K562 (cell line): Measurements from ENCODE around the gene EXTL1. TPM values are rescaled to one million over a fixed set of nuclear protein-coding genes. Genes with fewer than 3 reads are reported as not detected.

ENCODE experiments used
- HDGF ChIP-seq: fragments of 450-650 bp; IDR thresholded peaks from 2 replicates; pipeline ENCODE4 v1.6.1; 2016
- ILF3 ChIP-seq: fragments of 450-650 bp; IDR thresholded peaks from 2 replicates; pipeline ENCODE4 v1.6.1; 2018; ENCODE audit warnings: antibody characterized with exemption, mild to moderate bottlenecking, moderate library complexity, borderline replicate concordance
- MAZ ChIP-seq, 2 experiments: fragments of 450-650 bp in 1 of 2; sonication (generic) in 1 of 2; formaldehyde crosslinking; IDR thresholded peaks in 1 of 2; conservative IDR thresholded peaks in 1 of 2; 2 replicates each; pipeline versions ENCODE4 v1.4.0 to v1.5.0; 2020; ENCODE audit warnings: mild to moderate bottlenecking in 1 of 2, missing genetic modification reagents in 1 of 2
- POLR2AphosphoS5 ChIP-seq: IDR thresholded peaks from 2 replicates; pipeline ENCODE4 v1.6.1; 2011; ENCODE audit warnings: mild to moderate bottlenecking, low read depth, low read length, moderate library complexity; ENCODE audit not compliant: control insufficient read depth, insufficient read depth
- RUNX1 ChIP-seq: sonication (generic); IDR thresholded peaks from 2 replicates; pipeline ENCODE4 v1.6.1; 2016; ENCODE audit warnings: antibody characterized with exemption, low read depth
- TAF7 ChIP-seq: fragments of 450-650 bp; IDR thresholded peaks from 2 replicates; pipeline ENCODE4 v1.6.1; 2016; ENCODE audit warnings: missing genetic modification characterization, missing compliant biosample characterization
- TAF9B ChIP-seq: fragments of 450-650 bp; IDR thresholded peaks from 2 replicates; pipeline ENCODE4 v1.6.1; 2018; ENCODE audit warnings: mild to moderate bottlenecking; ENCODE audit not compliant: partially characterized antibody
- ZNF143 ChIP-seq: sonication (generic); formaldehyde crosslinking; IDR thresholded peaks from 2 replicates; pipeline ENCODE4 v1.9.0; 2022; ENCODE audit warnings: mild to moderate bottlenecking, missing genetic modification reagents
- ZNF551 ChIP-seq: fragments of 250-450 bp; sonication (Bioruptor Pico); IDR thresholded peaks from 2 replicates; pipeline ENCODE4 v1.5.0; 2021; ENCODE audit warnings: mild to moderate bottlenecking, moderate library complexity
- polyA plus RNA-seq, 8 experiments: library from polyadenylated mRNA; depleted of rRNA in 4 of 8; stranded (reverse) in 5 of 8; unstranded in 3 of 8; fragments of >200 nt; fragmentation: Nextera tagmentation in 2 of 8; fragmentation: Illumina TruSeq in 1 of 8; extraction: Ambion mirVana in 2 of 8; extraction: Trizol in 1 of 8; gene quantifications; 2 replicates each; pipeline versions ENCODE4 v1.2.1 to v1.2.3, GENCODE V29; 2011 to 2014; ENCODE audit warnings: inconsistent platforms in 1 of 8, missing spikeins in 1 of 8
- total RNA-seq, 7 experiments: library from RNA; depleted of rRNA in 6 of 7; stranded (reverse); fragments of >200 nt in 6 of 7; fragmentation: Illumina TruSeq in 2 of 7; extraction: Trizol in 2 of 7; gene quantifications; 2 replicates each; pipeline versions ENCODE4 v1.2.1 to v1.2.3, GENCODE V29; 2011 to 2021; ENCODE audit warnings: low replicate concordance in 1 of 7
- TF ChIP-seq, protein P1 (sequence below), 2 experiments: fragments of 450-650 bp; IDR thresholded peaks; 2 replicates each; pipeline ENCODE4 v1.6.1; 2016; ENCODE audit warnings: mild to moderate bottlenecking in 2 of 2, borderline replicate concordance in 1 of 2, low read depth in 1 of 2, moderate library complexity in 1 of 2
- TF ChIP-seq, protein P2 (sequence below): fragments of 450-650 bp; IDR thresholded peaks from 2 replicates; pipeline ENCODE4 v1.6.1; 2016; ENCODE audit warnings: mild to moderate bottlenecking
- TF ChIP-seq, protein P3 (sequence below): IDR thresholded peaks from 2 replicates; pipeline ENCODE4 v1.6.1; 2014; ENCODE audit warnings: antibody characterized with exemption

The EXTL1 gene
- total and polyA plus RNA-seq, 9 of the 15 experiments (the other 6 are each of a cell fraction or from before 2014, with no cell fraction given), result 0.04 to 0.23 (median 0.08) TPM; not detected in 3

DNA sequence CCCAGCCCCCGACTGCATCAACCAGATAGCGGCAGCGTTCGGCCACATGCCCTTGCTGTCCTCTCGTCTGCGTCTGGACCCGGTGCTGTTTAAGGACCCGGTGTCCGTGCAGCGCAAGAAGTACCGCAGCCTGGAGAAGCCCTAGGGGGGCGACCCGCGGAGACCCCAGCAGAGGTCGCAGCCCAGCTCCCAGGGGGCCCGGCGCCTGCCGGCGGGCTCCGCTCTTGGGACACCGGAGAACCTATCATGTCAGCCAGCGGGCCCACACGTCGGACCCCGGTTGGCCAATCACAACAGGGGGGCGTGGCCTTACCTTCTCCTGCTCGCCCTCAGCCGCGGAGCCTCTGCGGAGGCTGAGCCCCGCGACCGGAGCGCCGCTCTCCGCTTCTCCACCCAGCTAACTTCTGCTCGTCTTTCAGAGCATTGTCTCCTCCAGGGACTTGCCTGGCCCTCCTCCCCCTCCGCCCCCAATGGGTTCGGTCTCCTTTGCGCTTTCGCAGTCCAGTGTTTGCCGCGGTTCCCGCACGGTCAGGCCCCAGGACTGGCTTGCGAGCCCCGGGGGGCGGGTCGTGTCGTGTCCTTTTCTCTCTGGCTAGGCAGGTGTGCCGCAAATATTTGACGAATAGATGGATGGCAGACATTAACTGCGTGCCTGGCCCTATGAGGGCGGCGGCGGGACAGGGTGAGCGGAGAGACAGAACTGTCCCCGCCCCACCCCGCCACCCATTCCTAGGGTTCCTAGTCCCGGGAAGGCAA is 13.8 kb downstream of the EXTL1 start (continued):
- TF ChIP-seq, protein P1, sequence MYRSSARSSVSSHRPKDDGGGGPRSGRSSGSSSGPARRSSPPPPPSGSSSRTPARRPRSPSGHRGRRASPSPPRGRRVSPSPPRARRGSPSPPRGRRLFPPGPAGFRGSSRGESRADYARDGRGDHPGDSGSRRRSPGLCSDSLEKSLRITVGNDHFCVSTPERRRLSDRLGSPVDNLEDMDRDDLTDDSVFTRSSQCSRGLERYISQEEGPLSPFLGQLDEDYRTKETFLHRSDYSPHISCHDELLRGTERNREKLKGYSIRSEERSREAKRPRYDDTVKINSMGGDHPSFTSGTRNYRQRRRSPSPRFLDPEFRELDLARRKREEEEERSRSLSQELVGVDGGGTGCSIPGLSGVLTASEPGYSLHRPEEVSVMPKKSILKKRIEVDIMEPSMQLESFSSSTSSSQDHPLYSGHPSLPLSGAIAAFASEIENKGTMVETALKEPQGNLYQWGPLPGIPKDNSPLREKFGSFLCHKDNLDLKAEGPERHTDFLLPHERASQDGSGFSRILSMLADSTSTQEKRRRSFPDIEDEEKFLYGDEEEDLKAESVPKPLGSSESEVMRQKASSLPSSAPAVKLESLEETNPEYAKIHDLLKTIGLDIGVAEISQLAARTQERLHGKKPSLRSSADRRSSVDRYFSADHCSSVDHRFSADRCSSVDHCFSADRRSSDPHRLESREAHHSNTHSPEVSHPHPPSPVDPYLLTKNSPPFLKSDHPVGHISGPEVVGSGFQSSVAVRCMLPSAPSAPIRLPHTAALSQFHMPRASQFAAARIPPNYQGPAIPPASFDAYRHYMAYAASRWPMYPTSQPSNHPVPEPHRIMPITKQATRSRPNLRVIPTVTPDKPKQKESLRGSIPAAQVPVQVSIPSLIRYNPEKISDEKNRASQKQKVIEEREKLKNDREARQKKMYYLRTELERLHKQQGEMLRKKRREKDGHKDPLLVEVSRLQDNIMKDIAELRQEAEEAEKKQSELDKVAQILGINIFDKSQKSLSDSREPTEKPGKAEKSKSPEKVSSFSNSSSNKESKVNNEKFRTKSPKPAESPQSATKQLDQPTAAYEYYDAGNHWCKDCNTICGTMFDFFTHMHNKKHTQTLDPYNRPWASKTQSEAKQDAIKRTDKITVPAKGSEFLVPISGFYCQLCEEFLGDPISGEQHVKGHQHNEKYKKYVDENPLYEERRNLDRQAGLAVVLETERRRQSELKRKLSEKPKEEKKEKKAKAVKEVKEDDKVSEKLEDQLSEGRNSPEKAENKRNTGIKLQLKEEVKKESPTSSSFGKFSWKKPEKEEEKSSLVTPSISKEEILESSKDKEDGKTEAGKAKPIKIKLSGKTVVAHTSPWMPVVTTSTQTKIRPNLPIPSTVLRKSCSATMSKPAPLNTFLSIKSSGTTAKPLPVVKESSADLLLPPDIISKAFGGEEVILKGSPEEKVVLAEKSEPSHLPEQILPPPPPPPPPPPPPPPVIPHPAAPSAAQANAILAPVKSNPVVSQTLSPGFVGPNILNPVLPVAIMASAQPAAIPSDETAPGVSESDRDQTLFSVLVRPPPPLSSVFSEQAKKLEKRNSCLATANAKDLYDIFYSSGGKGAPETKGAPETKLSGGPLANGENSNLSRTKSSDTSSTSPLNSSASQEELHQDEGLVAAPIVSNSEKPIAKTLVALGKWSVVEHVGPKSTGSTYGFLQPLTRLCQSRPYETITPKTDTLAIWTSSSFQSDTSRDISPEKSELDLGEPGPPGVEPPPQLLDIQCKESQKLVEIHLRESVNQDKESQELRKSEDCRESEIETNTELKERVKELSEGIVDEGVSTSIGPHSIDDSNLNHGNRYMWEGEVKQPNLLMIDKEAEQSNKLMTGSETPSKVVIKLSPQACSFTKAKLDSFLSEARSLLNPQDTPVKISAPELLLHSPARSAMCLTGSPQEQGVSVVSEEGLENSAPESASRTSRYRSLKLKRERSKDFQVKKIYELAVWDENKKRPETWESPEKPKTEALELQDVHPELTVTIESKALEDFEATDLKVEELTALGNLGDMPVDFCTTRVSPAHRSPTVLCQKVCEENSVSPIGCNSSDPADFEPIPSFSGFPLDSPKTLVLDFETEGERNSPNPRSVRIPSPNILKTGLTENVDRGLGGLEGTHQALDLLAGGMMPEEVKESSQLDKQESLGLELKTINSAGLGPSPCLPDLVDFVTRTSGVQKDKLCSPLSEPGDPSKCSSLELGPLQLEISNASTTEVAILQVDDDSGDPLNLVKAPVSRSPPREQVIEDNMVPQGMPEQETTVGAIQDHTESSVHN (IDR thresholded peaks at IDR 0.05; ENCODE audit: borderline replicate concordance in 1 of 2, low read depth in 1 of 2), result no peak
- TF ChIP-seq HDGF (no peak), MAZ (CRISPR knock-in tag; conservative IDR thresholded peaks at IDR 0.05 in 1 of 2, IDR thresholded peaks at IDR 0.05 in 1 of 2) (peak; percentile 50 to 80; a peak in 2 of 4 replicates), TAF9B (no peak), POLR2AphosphoS5 (peak; percentile 54; the same call in 1 of the 2 replicates), ILF3 (no peak), ZNF143 (peak; percentile 19; the same call in 1 of the 2 replicates), TAF7 (tag) (0 out of 2 replicates have a peak, but pooled peaks have one; percentile 69), RUNX1 (no peak), ZNF551 (no peak)
- TF ChIP-seq, protein P2, sequence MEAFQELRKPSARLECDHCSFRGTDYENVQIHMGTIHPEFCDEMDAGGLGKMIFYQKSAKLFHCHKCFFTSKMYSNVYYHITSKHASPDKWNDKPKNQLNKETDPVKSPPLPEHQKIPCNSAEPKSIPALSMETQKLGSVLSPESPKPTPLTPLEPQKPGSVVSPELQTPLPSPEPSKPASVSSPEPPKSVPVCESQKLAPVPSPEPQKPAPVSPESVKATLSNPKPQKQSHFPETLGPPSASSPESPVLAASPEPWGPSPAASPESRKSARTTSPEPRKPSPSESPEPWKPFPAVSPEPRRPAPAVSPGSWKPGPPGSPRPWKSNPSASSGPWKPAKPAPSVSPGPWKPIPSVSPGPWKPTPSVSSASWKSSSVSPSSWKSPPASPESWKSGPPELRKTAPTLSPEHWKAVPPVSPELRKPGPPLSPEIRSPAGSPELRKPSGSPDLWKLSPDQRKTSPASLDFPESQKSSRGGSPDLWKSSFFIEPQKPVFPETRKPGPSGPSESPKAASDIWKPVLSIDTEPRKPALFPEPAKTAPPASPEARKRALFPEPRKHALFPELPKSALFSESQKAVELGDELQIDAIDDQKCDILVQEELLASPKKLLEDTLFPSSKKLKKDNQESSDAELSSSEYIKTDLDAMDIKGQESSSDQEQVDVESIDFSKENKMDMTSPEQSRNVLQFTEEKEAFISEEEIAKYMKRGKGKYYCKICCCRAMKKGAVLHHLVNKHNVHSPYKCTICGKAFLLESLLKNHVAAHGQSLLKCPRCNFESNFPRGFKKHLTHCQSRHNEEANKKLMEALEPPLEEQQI, result no peak
- TF ChIP-seq, protein P3, sequence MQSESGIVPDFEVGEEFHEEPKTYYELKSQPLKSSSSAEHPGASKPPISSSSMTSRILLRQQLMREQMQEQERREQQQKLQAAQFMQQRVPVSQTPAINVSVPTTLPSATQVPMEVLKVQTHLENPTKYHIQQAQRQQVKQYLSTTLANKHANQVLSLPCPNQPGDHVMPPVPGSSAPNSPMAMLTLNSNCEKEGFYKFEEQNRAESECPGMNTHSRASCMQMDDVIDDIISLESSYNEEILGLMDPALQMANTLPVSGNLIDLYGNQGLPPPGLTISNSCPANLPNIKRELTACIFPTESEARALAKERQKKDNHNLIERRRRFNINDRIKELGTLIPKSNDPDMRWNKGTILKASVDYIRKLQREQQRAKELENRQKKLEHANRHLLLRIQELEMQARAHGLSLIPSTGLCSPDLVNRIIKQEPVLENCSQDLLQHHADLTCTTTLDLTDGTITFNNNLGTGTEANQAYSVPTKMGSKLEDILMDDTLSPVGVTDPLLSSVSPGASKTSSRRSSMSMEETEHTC, result peak; percentile 8; the same call in 1 of the 2 replicates
